ENCODE data around the gene OSM. TPM values are rescaled to one million over a fixed set of nuclear protein-coding genes. Genes with fewer than 3 reads are reported as not detected.

Gene OSM
- total RNA-seq, 5 donors from 2014 or later (not counting 1 experiment from before 2014, with no cell fraction given), result 5.9 to 16.5 (median 7.4) TPM

GRCh38 chr22:30296324-30296723 is 29.7 kb upstream of the OSM start:
- CTCF ChIA-PET, result no interaction called here
- DNase-seq (peak in 3 of 35 experiments; percentile 28 to 49 (median 41)), ATAC-seq (replicated peaks in 1 of 4) (peak; percentile 34 to 85 (median 40))
- Mint-ChIP-seq H3K4me1 (peaks cover 69 to 77% (median 74%) of the 10 kb centered on the region in 3 donors), H3K27me3 (no peaks in the 10 kb centered on the region), H3K4me3 (peak overlapping the region in 1 of 3 donors; percentile 70), H3K9me3 (no peaks in the 10 kb centered on the region), H3K27ac (peak overlapping the region; percentile 94 to 99), H3K36me3 (peaks cover 48% of the 10 kb centered on the region)
- H3K9me3 ChIP-seq, result no peaks in the 10 kb centered on the region
- H3K4me3 ChIP-seq (ENCODE audit: control insufficient read depth in 1 of 2, extremely low read depth in 1 of 2, low read length in 1 of 2), result no peak overlapping the region
- H3K4me1 ChIP-seq (ENCODE audit: control insufficient read depth in 1 of 2, extremely low read depth in 1 of 2, insufficient read depth in 2 of 2, low read length in 2 of 2), result peaks cover 40 to 71% of the 10 kb centered on the region in 2 experiments
- H3K36me3 ChIP-seq (ENCODE audit: control insufficient read depth in 2 of 2, extremely low read depth in 1 of 2, insufficient read depth in 1 of 2, low read length in 1 of 2), result peaks cover 33 to 82% of the 10 kb centered on the region in 2 donors
- POLR2A ChIA-PET, result interaction anchor here (0.7 to 1.1 kb wide), 4 partner anchors 10 to 45 kb away, joined by 3 to 4 read pairs (median 4); no protein-coding TSS in a partner anchor
- H3K27me3 ChIP-seq (replicated peaks in 1 of 2; ENCODE audit: control insufficient read depth in 2 of 2, extremely low read depth in 1 of 2, insufficient read depth in 2 of 2, low read length in 1 of 2), result no peaks in the 10 kb centered on the region
- WGBS (ENCODE audit: insufficient coverage), result no CpG with 5 or more reads among the region's 4 CpGs
- H3K27ac ChIP-seq (ENCODE audit: low read length), result peak overlapping the region; percentile 71

DNA sequence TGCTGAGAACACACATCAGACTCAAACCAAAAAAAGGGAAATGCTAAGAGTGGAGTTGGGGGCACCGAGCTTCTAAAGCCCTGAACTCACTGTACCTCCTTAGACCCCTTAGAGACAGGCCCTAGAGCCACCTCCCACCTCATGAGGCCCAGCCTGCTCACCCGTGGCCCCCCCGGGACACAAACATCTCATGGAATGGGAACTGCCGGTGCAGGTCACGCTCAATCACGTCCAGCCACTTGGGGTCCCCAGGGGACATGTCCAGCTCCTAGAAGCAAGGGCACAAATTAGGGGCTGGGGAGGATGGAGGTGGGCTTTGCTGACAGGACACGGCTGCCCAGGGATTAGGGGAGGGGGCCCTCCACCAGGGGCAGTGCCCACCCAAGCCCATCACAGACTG is 28.9 kb upstream of the OSM start:
- Mint-ChIP-seq H3K27ac (peak overlapping the region; percentile 94 to 99), H3K9me3 (no peaks in the 10 kb centered on the region), H3K36me3 (peaks cover 43% of the 10 kb centered on the region), H3K4me3 (peak overlapping the region in 2 of 3 donors; percentile 9 to 70), H3K27me3 (no peaks in the 10 kb centered on the region), H3K4me1 (peaks cover 65 to 75% (median 74%) of the 10 kb centered on the region in 3 donors)
- Histone ChIP-seq H3K36me3 (ENCODE audit: control insufficient read depth in 2 of 2, extremely low read depth in 1 of 2, insufficient read depth in 1 of 2, low read length in 1 of 2) (peaks cover 29 to 74% of the 10 kb centered on the region in 2 donors), H3K27ac (ENCODE audit: low read length) (peak overlapping the region; percentile 71), H3K27me3 (replicated peaks in 1 of 2; ENCODE audit: control insufficient read depth in 2 of 2, extremely low read depth in 1 of 2, insufficient read depth in 2 of 2, low read length in 1 of 2) (no peaks in the 10 kb centered on the region), H3K9me3 (no peaks in the 10 kb centered on the region), H3K4me1 (ENCODE audit: control insufficient read depth in 1 of 2, extremely low read depth in 1 of 2, insufficient read depth in 2 of 2, low read length in 2 of 2) (peaks cover 37 to 70% of the 10 kb centered on the region in 2 experiments), H3K4me3 (ENCODE audit: control insufficient read depth in 1 of 2, extremely low read depth in 1 of 2, low read length in 1 of 2) (no peak overlapping the region)
- DNase-seq (no peak), ATAC-seq (replicated peaks in 1 of 4) (no peak)
- ChIA-PET CTCF (no interaction called here), POLR2A (interaction anchor here in 1 of 2 donors (1.1 kb wide), 2 partner anchors 11 to 46 kb away, joined by 4 read pairs; no protein-coding TSS in a partner anchor)
- WGBS (ENCODE audit: insufficient coverage), result no CpG with 5 or more reads among the region's 7 CpGs

DNA sequence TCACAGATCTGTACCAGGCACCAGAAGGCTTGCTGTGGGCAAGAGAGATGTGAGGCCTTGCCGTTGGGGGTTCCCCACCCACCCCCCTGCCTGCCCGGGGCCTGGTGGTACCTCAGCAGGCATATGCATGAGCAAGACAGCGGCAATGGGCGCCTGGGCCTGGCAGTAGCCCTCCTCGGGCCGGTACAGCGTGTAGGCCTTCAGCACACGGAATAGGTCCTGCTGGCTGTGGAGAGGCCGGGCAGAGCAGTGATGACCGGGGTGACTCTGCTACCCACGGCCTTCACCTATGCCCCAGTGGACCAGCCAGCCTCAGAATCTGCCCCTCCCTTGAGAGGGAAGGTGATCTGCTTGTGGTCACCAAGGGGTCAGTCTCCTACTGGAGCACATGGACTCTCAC is 28.2 kb upstream of the OSM start:
- DNase-seq (no peak), ATAC-seq (replicated peaks in 1 of 4) (no peak)
- Mint-ChIP-seq H3K27ac (peak overlapping the region in 1 of 2 donors; percentile 74), H3K9me3 (no peaks in the 10 kb centered on the region), H3K27me3 (no peaks in the 10 kb centered on the region), H3K36me3 (peaks cover 42% of the 10 kb centered on the region), H3K4me3 (no peak overlapping the region), H3K4me1 (peaks cover 73 to 75% (median 74%) of the 10 kb centered on the region in 3 donors)
- POLR2A ChIA-PET, result no interaction called here
- peak overlapping the region; percentile 71 for H3K27ac ChIP-seq (ENCODE audit: low read length)
- H3K9me3 ChIP-seq, result no peaks in the 10 kb centered on the region
- H3K4me3 ChIP-seq (ENCODE audit: control insufficient read depth in 1 of 2, extremely low read depth in 1 of 2, low read length in 1 of 2), result no peak overlapping the region
- H3K4me1 ChIP-seq (ENCODE audit: control insufficient read depth in 1 of 2, extremely low read depth in 1 of 2, insufficient read depth in 2 of 2, low read length in 2 of 2), result peaks cover 40 to 72% of the 10 kb centered on the region in 2 experiments
- H3K27me3 ChIP-seq (replicated peaks in 1 of 2; ENCODE audit: control insufficient read depth in 2 of 2, extremely low read depth in 1 of 2, insufficient read depth in 2 of 2, low read length in 1 of 2), result no peaks in the 10 kb centered on the region
- CTCF ChIA-PET, result no interaction called here
- H3K36me3 ChIP-seq (ENCODE audit: control insufficient read depth in 2 of 2, extremely low read depth in 1 of 2, insufficient read depth in 1 of 2, low read length in 1 of 2), result peaks cover 26 to 67% of the 10 kb centered on the region in 2 donors
- WGBS (ENCODE audit: insufficient coverage), result 99% methylated on average over 10 of the region's 11 CpGs

DNA sequence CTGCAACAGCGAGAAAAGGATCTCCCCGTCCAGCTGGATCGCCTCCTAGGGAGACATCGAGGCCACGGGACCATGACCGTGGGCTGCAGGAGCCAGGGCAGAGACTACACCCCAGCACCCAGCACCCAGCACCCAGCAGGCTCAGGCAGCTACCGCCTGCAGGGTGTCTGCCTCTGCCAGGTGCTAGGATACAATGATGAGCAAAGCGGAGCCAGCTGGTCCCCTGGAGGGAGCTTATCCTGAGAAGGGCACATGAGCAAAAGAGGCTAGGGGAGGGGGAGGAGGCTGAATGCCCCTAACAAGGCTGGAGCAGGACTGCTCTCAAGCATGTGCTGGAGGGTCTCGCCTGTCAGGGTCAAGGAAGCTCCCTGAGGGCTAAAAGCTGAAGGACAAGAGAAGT is 27.4 kb upstream of the OSM start:
- H3K27ac Mint-ChIP-seq, result peak overlapping the region; percentile 57 to 74
- ChIA-PET POLR2A (no interaction called here), CTCF (no interaction called here)
- ATAC-seq (replicated peaks in 1 of 4) (no peak), DNase-seq (no peak)
- Histone ChIP-seq H3K27ac (ENCODE audit: low read length) (no peak overlapping the region), H3K27me3 (replicated peaks in 1 of 2; ENCODE audit: control insufficient read depth in 2 of 2, extremely low read depth in 1 of 2, insufficient read depth in 2 of 2, low read length in 1 of 2) (no peaks in the 10 kb centered on the region), H3K36me3 (ENCODE audit: control insufficient read depth in 2 of 2, extremely low read depth in 1 of 2, insufficient read depth in 1 of 2, low read length in 1 of 2) (peaks cover 25 to 62% of the 10 kb centered on the region in 2 donors), H3K4me1 (ENCODE audit: control insufficient read depth in 1 of 2, extremely low read depth in 1 of 2, insufficient read depth in 2 of 2, low read length in 2 of 2) (peaks cover 37 to 66% of the 10 kb centered on the region in 2 experiments), H3K4me3 (ENCODE audit: control insufficient read depth in 1 of 2, extremely low read depth in 1 of 2, low read length in 1 of 2) (no peak overlapping the region), H3K9me3 (no peaks in the 10 kb centered on the region)
- peaks cover 39% of the 10 kb centered on the region for H3K36me3 Mint-ChIP-seq
- peak overlapping the region in 1 of 3 donors; percentile 53 for H3K4me3 Mint-ChIP-seq
- WGBS (ENCODE audit: insufficient coverage), result 95% methylated on average over 9 of the region's 9 CpGs
- no peaks in the 10 kb centered on the region for H3K27me3 Mint-ChIP-seq
- H3K9me3 Mint-ChIP-seq, result no peaks in the 10 kb centered on the region
- H3K4me1 Mint-ChIP-seq, result peaks cover 69 to 73% (median 71%) of the 10 kb centered on the region in 3 donors

- ChIA-PET POLR2A (no interaction called here), CTCF (no interaction called here)
- Mint-ChIP-seq H3K27me3 (no peaks in the 10 kb centered on the region), H3K4me1 (peaks cover 65 to 72% (median 69%) of the 10 kb centered on the region in 3 donors), H3K9me3 (no peaks in the 10 kb centered on the region), H3K27ac (no peak overlapping the region), H3K36me3 (peaks cover 29% of the 10 kb centered on the region), H3K4me3 (no peak overlapping the region)
- no peaks in the 10 kb centered on the region for H3K27me3 ChIP-seq (replicated peaks in 1 of 2; ENCODE audit: control insufficient read depth in 2 of 2, extremely low read depth in 1 of 2, insufficient read depth in 2 of 2, low read length in 1 of 2)
- no peak for ATAC-seq (replicated peaks in 1 of 4)
- no peaks in the 10 kb centered on the region for H3K9me3 ChIP-seq
- DNase-seq, result no peak
- peaks cover 36 to 66% of the 10 kb centered on the region in 2 experiments for H3K4me1 ChIP-seq (ENCODE audit: control insufficient read depth in 1 of 2, extremely low read depth in 1 of 2, insufficient read depth in 2 of 2, low read length in 2 of 2)
- WGBS (ENCODE audit: insufficient coverage), result 92% methylated on average over 4 of the region's 7 CpGs
- no peak overlapping the region for H3K27ac ChIP-seq (ENCODE audit: low read length)
- peaks cover 25 to 51% of the 10 kb centered on the region in 2 donors for H3K36me3 ChIP-seq (ENCODE audit: control insufficient read depth in 2 of 2, extremely low read depth in 1 of 2, insufficient read depth in 1 of 2, low read length in 1 of 2)
- H3K4me3 ChIP-seq (ENCODE audit: control insufficient read depth in 1 of 2, extremely low read depth in 1 of 2, low read length in 1 of 2), result no peak overlapping the region
These were observed 26.4 kb upstream of the OSM start for GRCh38 chr22:30293026-30293425.

DNA sequence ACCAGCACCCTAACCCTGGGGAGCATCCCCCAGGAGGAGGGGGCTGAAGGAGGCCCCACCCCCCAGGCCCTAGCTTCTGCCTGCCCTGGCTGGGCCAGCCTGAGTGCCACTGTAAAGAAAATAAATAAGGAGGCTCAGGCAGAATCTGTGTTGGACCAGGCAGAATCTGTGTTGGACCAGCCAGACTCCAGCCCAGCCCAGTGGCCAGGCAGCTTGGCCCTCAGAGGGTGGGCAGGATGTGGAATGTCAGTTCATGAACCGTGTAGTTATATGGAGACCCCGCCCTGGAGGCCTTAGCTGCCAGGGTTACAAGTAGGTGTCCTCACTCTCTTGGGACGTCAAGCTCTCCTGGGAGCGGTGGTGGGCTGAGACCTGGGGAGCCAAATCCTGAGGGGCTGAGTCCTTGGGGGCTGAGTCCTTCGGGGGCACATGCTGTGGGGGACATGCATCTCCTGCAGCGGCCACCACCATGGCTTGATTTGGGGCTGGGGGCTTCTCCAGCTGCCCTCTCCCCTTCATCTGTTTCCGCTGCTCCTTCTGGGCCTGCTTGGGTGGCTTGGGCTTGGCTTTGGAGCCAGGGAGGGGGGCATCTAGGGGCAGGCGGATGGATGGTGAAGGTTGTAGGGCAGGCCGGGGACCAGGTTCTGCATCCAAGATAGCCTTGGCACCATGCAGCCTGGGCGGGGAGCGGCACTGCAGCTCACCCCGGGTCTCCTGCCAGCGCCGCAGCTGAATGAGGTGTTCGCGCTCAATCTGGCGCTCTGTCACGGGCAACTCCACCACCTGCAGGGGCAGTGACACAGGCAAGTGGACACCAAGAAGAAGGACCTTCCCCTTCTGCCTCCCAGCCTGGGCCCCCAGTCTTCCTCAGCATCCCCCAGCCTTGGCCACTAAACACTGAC is 25.7 kb upstream of the OSM start:
- peaks cover 25 to 44% of the 10 kb centered on the region in 2 donors for H3K36me3 ChIP-seq (ENCODE audit: control insufficient read depth in 2 of 2, extremely low read depth in 1 of 2, insufficient read depth in 1 of 2, low read length in 1 of 2)
- H3K4me3 ChIP-seq (ENCODE audit: control insufficient read depth in 1 of 2, extremely low read depth in 1 of 2, low read length in 1 of 2), result no peak overlapping the region
- WGBS (ENCODE audit: insufficient coverage), result 93% methylated on average over 16 of the region's 18 CpGs
- ChIA-PET CTCF (no interaction called here), POLR2A (interaction anchor here in 1 of 2 donors (1.0 kb wide), 1 partner anchor 9 kb away, joined by 3 read pairs; no protein-coding TSS in a partner anchor)
- Mint-ChIP-seq H3K9me3 (no peaks in the 10 kb centered on the region), H3K36me3 (peaks cover 26% of the 10 kb centered on the region), H3K27me3 (no peaks in the 10 kb centered on the region), H3K27ac (peak overlapping the region in 1 of 2 donors; percentile 82), H3K4me3 (no peak overlapping the region), H3K4me1 (peaks cover 63 to 69% (median 66%) of the 10 kb centered on the region in 3 donors)
- H3K27me3 ChIP-seq (replicated peaks in 1 of 2; ENCODE audit: control insufficient read depth in 2 of 2, extremely low read depth in 1 of 2, insufficient read depth in 2 of 2, low read length in 1 of 2), result no peaks in the 10 kb centered on the region
- H3K4me1 ChIP-seq (ENCODE audit: control insufficient read depth in 1 of 2, extremely low read depth in 1 of 2, insufficient read depth in 2 of 2, low read length in 2 of 2), result peaks cover 29 to 66% of the 10 kb centered on the region in 2 experiments
- ATAC-seq (replicated peaks in 1 of 4) (no peak), DNase-seq (no peak)
- H3K27ac ChIP-seq (ENCODE audit: low read length), result no peak overlapping the region
- no peaks in the 10 kb centered on the region for H3K9me3 ChIP-seq
